ENCODE results near the gene SLC13A5.

DNA sequence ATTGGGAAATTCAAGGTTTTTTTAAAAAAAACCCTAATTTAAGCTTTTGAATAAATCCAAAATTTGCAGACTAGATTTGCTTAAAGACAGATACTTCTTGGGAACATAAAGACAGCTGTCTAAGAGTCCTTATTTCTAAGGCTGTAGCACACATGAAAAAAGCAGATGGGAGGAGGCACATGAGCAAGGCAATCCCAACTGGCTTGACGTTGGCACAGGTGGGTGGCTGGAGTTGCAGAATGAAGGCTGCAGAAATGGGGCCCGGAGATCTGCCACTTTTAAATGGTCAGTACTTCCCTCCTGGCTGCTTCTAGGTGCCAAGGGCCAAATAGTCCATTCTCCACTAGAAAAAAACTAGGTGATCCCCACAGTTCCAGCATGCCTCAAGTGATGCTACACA, 77.1 kb downstream of the SLC13A5 start:
- TF ChIP-seq POLR2AphosphoS5 (IDR thresholded peaks at IDR 0.05; ENCODE audit: low read depth, low read length), result no peak
- no peak for TF ChIP-seq POLR2A (IDR thresholded peaks at IDR 0.05; ENCODE audit: low read depth, low read length)

All from GM12892 (cell line).